WTC11 (cell line): ENCODE results near the gene FAM78B. TPM values are rescaled to one million over a fixed set of nuclear protein-coding genes. Genes with fewer than 3 reads are reported as not detected.

Experiments
- ATAC-seq: fragments of 200-7000 bp; cut with Tn5 transposase; 2 replicates; pipeline ENCODE4 v1.10.0; 2021; ENCODE audit warnings: mild to moderate bottlenecking, moderate library complexity
- CTCF ChIA-PET: fragments of 300-600 bp; sonication (Branson Sonifier 250); formaldehyde crosslinking; loops from one replicate; lab custom pipeline; 2021; ENCODE audit warnings: antibody characterized with exemption; lab: Charles Lee
- POLR2A ChIA-PET: fragments of 350-600 bp; sonication (Branson Sonifier 250); formaldehyde crosslinking; loops from one replicate; lab custom pipeline; 2021; ENCODE audit warnings: antibody characterized with exemption; lab: Charles Lee
- DNase-seq: peaks from one replicate; pipeline ENCODE4 v3.0.0; 2021; ENCODE audit warnings: low spot score
- H3K27ac Mint-ChIP-seq: 2 replicates; pipeline ENCODE4 v1.8.0; 2021; ENCODE audit warnings: mixed read lengths
- H3K27me3 Mint-ChIP-seq: 2 replicates; pipeline ENCODE4 v1.8.0; 2021; ENCODE audit warnings: low read depth, mild to moderate bottlenecking, moderate library complexity, mixed read lengths
- H3K36me3 Mint-ChIP-seq: 2 replicates; pipeline ENCODE4 v1.8.0; 2021; ENCODE audit warnings: mixed read lengths
- H3K4me1 Mint-ChIP-seq: 2 replicates; pipeline ENCODE4 v1.8.0; 2022; ENCODE audit warnings: mixed read lengths
- H3K4me3 Mint-ChIP-seq: 2 replicates; pipeline ENCODE4 v1.8.0; 2021; ENCODE audit warnings: mild to moderate bottlenecking, moderate library complexity, mixed read lengths
- H3K9me3 Mint-ChIP-seq: 2 replicates; pipeline ENCODE4 v1.8.0; 2021; ENCODE audit warnings: mixed read lengths
- ETV6 ChIP-seq: sonication (generic); formaldehyde crosslinking; IDR thresholded peaks from 2 replicates; pipeline ENCODE4 v1.8.1; 2022; ENCODE audit warnings: mild to moderate bottlenecking, missing genetic modification reagents
- FOXP1 ChIP-seq: sonication (generic); formaldehyde crosslinking; IDR thresholded peaks from 2 replicates; pipeline ENCODE4 v1.8.0; 2022; ENCODE audit warnings: missing genetic modification reagents, mild to moderate bottlenecking, moderate library complexity, borderline replicate concordance
- GABPB1 ChIP-seq: sonication (generic); formaldehyde crosslinking; IDR thresholded peaks from 2 replicates; pipeline ENCODE4 v1.8.1; 2023; ENCODE audit warnings: mild to moderate bottlenecking, missing genetic modification reagents
- GRHL2 ChIP-seq: fragments of 250-450 bp; sonication (Bioruptor Pico); IDR thresholded peaks from 2 replicates; pipeline ENCODE4 v1.8.0; 2022; ENCODE audit warnings: mild to moderate bottlenecking, moderate library complexity; ENCODE audit not compliant: insufficient replicate concordance, severe bottlenecking
- JUN ChIP-seq: sonication (generic); formaldehyde crosslinking; IDR thresholded peaks from 2 replicates; pipeline ENCODE4 v1.8.0; 2023; ENCODE audit warnings: mild to moderate bottlenecking, missing genetic modification reagents
- KAT7 ChIP-seq: sonication (generic); formaldehyde crosslinking; IDR thresholded peaks from 2 replicates; pipeline ENCODE4 v1.8.1; 2023; ENCODE audit warnings: missing genetic modification reagents, mild to moderate bottlenecking, borderline replicate concordance
- MYBL2 ChIP-seq: sonication (generic); formaldehyde crosslinking; IDR thresholded peaks from 2 replicates; pipeline ENCODE4 v1.8.1; 2023; ENCODE audit warnings: mild to moderate bottlenecking, moderate library complexity, missing genetic modification reagents
- PRDM15 ChIP-seq: sonication (generic); formaldehyde crosslinking; IDR thresholded peaks from 2 replicates; pipeline ENCODE4 v1.8.0; 2022; ENCODE audit warnings: missing genetic modification reagents
- PRRX2 ChIP-seq: fragments of 250-450 bp; sonication (Bioruptor Pico); IDR thresholded peaks from 2 replicates; pipeline ENCODE4 v1.8.0; 2021; ENCODE audit warnings: mild to moderate bottlenecking
- SOX15 ChIP-seq: fragments of 250-450 bp; sonication (Bioruptor Pico); IDR thresholded peaks from 2 replicates; pipeline ENCODE4 v1.9.0; 2021; ENCODE audit warnings: mild to moderate bottlenecking
- SP1 ChIP-seq: sonication (generic); formaldehyde crosslinking; conservative IDR thresholded peaks from 2 replicates; pipeline ENCODE4 v1.8.1; 2022; ENCODE audit warnings: missing genetic modification reagents
- TCF7 ChIP-seq: sonication (generic); formaldehyde crosslinking; IDR thresholded peaks from 2 replicates; pipeline ENCODE4 v1.8.0; 2022; ENCODE audit warnings: mild to moderate bottlenecking, low read depth, missing genetic modification reagents, moderate library complexity
- ZNF138 ChIP-seq: sonication (generic); formaldehyde crosslinking; conservative IDR thresholded peaks from 2 replicates; pipeline ENCODE4 v1.8.1; 2022; ENCODE audit warnings: mild to moderate bottlenecking, moderate library complexity, missing genetic modification reagents
- ZNF263 ChIP-seq: sonication (generic); formaldehyde crosslinking; IDR thresholded peaks from 2 replicates; pipeline ENCODE4 v1.8.1; 2022; ENCODE audit warnings: low read depth, mild to moderate bottlenecking, moderate library complexity, missing genetic modification reagents
- ZNF281 ChIP-seq: sonication (generic); formaldehyde crosslinking; IDR thresholded peaks from 2 replicates; pipeline ENCODE4 v1.8.0; 2023; ENCODE audit warnings: mild to moderate bottlenecking, missing genetic modification reagents
- ZNF317 ChIP-seq: sonication (generic); formaldehyde crosslinking; IDR thresholded peaks from 2 replicates; pipeline ENCODE4 v1.8.1; 2023; ENCODE audit warnings: low read depth, mild to moderate bottlenecking, moderate library complexity, missing genetic modification reagents, borderline replicate concordance
- ZNF396 ChIP-seq: fragments of 250-450 bp; sonication (Bioruptor Pico); IDR thresholded peaks from 2 replicates; pipeline ENCODE4 v1.8.0; 2021; ENCODE audit warnings: mild to moderate bottlenecking, moderate library complexity, borderline replicate concordance
- ZNF416 ChIP-seq: fragments of 250-450 bp; sonication (Bioruptor Pico); IDR thresholded peaks from 2 replicates; pipeline ENCODE4 v1.9.0; 2021; ENCODE audit warnings: mild to moderate bottlenecking, inconsistent platforms
- ZNF671 ChIP-seq: fragments of 250-450 bp; sonication (Bioruptor Pico); IDR thresholded peaks from 2 replicates; pipeline ENCODE4 v1.8.0; 2021; ENCODE audit warnings: mild to moderate bottlenecking
- total RNA-seq: library from RNA; stranded (reverse); gene quantifications from 3 replicates; pipeline ENCODE4 v1.2.3, GENCODE V29; 2021
- TF ChIP-seq, protein P1 (sequence below): sonication (generic); formaldehyde crosslinking; IDR thresholded peaks from 2 replicates; pipeline ENCODE4 v1.8.0; 2023; ENCODE audit warnings: missing genetic modification reagents
- TF ChIP-seq, protein P2 (sequence below): fragments of 250-450 bp; sonication (Bioruptor Pico); IDR thresholded peaks from 2 replicates; pipeline ENCODE4 v1.9.0; 2021; ENCODE audit warnings: mild to moderate bottlenecking

Gene FAM78B
- total RNA-seq, 1 experiment from 2014 or later = 2.6 TPM

- ATAC-seq = no peak
- Mint-ChIP-seq H3K36me3 (no peaks in the 10 kb centered on the region), H3K27ac (no peak overlapping the region), H3K9me3 (no peaks in the 10 kb centered on the region), H3K4me1 (0 out of 2 replicates have a peak, but pooled peaks cover 4% of the 10 kb centered on the region), H3K27me3 (peaks cover under 1% of the 10 kb centered on the region), H3K4me3 (no peak overlapping the region)
- ChIA-PET CTCF (no interaction called here), POLR2A (no interaction called here)
- no peak for DNase-seq
- TF ChIP-seq FOXP1 (CRISPR knock-in tag) (no peak), ZNF317 (CRISPR knock-in tag) (no peak), GRHL2 (CRISPR knock-in tag) (no peak), PRRX2 (no peak)
Observed at GRCh38 chr1:166053395-166053794, 113.4 kb downstream of the FAM78B start.

DNA sequence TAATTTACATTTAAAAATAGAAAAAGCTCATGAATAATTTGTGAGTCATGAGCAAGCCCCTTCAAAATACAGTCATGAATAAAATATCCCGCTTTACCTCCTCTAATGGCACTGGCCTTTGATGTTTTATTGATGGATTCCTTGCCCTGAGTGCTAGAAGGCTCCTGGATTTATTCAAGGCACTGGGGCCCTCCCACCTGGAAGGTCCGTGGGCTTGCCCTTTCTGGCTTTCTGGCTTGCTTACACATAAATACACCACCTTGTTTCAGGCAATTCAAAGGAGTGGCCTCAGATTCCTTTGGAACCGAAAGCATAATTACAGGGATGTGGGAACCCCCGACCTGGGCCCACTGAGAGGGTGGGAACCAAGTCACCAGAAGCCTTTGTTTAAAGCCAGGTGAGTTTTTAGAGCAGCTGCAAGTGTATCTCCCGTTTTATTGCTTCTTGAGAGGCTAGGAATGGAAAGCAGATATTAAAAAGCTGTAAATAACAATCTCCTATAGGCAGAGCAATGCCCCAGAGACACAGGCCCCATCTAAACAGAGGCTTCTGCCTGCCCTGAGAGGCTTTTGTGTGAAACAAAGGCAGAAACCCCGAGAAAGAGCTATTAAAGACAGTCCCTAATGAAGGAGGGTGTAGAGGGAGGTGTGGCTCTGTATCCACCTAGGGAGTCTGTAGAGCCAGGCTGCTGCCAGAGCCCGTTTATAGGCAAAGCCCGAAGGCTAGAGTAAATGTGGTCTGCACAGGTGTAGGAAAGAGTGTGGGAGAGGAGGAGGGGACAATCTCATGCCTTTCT is 126.4 kb downstream of the FAM78B start:
- H3K4me3 Mint-ChIP-seq = no peak overlapping the region
- peaks cover 16% of the 10 kb centered on the region for H3K4me1 Mint-ChIP-seq
- H3K27ac Mint-ChIP-seq = no peak overlapping the region
- H3K9me3 Mint-ChIP-seq = peaks cover 7% of the 10 kb centered on the region; the same call in 1 of the 2 replicates
- POLR2A ChIA-PET = no interaction called here
- ATAC-seq = peak; percentile 69
- no peaks in the 10 kb centered on the region for H3K36me3 Mint-ChIP-seq
- no peak for TF ChIP-seq SOX15 (CRISPR knock-in tag)
- TF ChIP-seq KAT7 (CRISPR knock-in tag) = no peak
- TF ChIP-seq, protein P1, sequence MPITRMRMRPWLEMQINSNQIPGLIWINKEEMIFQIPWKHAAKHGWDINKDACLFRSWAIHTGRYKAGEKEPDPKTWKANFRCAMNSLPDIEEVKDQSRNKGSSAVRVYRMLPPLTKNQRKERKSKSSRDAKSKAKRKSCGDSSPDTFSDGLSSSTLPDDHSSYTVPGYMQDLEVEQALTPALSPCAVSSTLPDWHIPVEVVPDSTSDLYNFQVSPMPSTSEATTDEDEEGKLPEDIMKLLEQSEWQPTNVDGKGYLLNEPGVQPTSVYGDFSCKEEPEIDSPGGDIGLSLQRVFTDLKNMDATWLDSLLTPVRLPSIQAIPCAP (CRISPR knock-in tag) = no peak
- no peak for TF ChIP-seq ZNF416 (CRISPR knock-in tag)
- no peak for TF ChIP-seq ZNF263
- no peak for TF ChIP-seq ZNF281 (CRISPR knock-in tag)
- TF ChIP-seq, protein P2, sequence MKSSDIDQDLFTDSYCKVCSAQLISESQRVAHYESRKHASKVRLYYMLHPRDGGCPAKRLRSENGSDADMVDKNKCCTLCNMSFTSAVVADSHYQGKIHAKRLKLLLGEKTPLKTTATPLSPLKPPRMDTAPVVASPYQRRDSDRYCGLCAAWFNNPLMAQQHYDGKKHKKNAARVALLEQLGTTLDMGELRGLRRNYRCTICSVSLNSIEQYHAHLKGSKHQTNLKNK (CRISPR knock-in tag) = no peak
- no peak for TF ChIP-seq TCF7 (CRISPR knock-in tag)
- no peak for TF ChIP-seq SP1 (CRISPR knock-in tag)
- no peak for TF ChIP-seq MYBL2 (CRISPR knock-in tag)
- TF ChIP-seq PRDM15 (CRISPR knock-in tag) = no peak
- no peak for TF ChIP-seq ZNF671 (CRISPR knock-in tag)
- TF ChIP-seq ZNF138 (CRISPR knock-in tag) = no peak
- no peak for TF ChIP-seq ETV6 (CRISPR knock-in tag)
- TF ChIP-seq GABPB1 (CRISPR knock-in tag) = no peak
- TF ChIP-seq ZNF396 (CRISPR knock-in tag) = no peak
- TF ChIP-seq JUN (CRISPR knock-in tag) = no peak
- TF ChIP-seq, all 79 proteins: peak for 0
- CTCF ChIA-PET = interaction anchor here (0.5 to 1.0 kb wide), 2 partner anchors 439 to 948 kb away, joined by 3 to 4 read pairs; no protein-coding TSS in a partner anchor
- no peak for DNase-seq
- H3K27me3 Mint-ChIP-seq = no peaks in the 10 kb centered on the region; the same call in 1 of the 2 replicates
